Thoracic aorta (tissue), 2 donors: ENCODE results near the gene MRPL55. TPM values are rescaled to one million over a fixed set of nuclear protein-coding genes. Genes with fewer than 3 reads are reported as not detected.

Experiments
- ATAC-seq: fragments of 150-250 bp; one replicate; pipeline ENCODE4 v1.8.0; 2017; ENCODE audit warnings: low read depth; ENCODE audit not compliant: insufficient number of reproducible peaks, low FRiP score
- DNase-seq: peaks from one replicate; pipeline ENCODE4 v3.0.0-alpha.2; 2020; ENCODE audit warnings: low spot score
- H3K27ac ChIP-seq, 2 donors: fragments of 200-600 bp; sonication (generic); 1 replicate in 1 of 2; 2 replicates in 1 of 2; pipeline ENCODE4 v1.5.1; 2016; ENCODE audit warnings: mild to moderate bottlenecking in 2 of 2, moderate library complexity in 2 of 2
- H3K27me3 ChIP-seq: fragments of 200-600 bp; sonication (generic); replicated peaks from 2 replicates; pipeline ENCODE4 v1.6.0; 2016; ENCODE audit warnings: mild to moderate bottlenecking; ENCODE audit not compliant: insufficient read depth
- H3K36me3 ChIP-seq: fragments of 200-600 bp; sonication (generic); one replicate; pipeline ENCODE4 v1.5.1; 2016
- H3K4me1 ChIP-seq, 2 donors: fragments of 200-600 bp; sonication (generic); 1 replicate in 1 of 2; 2 replicates in 1 of 2; pipeline versions ENCODE4 v1.5.1 to v1.6.0; 2016; ENCODE audit warnings: low read depth in 2 of 2, mild to moderate bottlenecking in 1 of 2; ENCODE audit not compliant: control insufficient read depth in 1 of 2
- H3K4me3 ChIP-seq: fragments of 200-600 bp; sonication (generic); 2 replicates; pipeline ENCODE4 v1.5.1; 2016; ENCODE audit warnings: mild to moderate bottlenecking
- H3K9me3 ChIP-seq: fragments of 200-600 bp; sonication (generic); 2 replicates; pipeline ENCODE4 v1.5.1; 2016
- total RNA-seq, 2 donors: library from RNA; depleted of rRNA; stranded (reverse); fragments of >200 nt; gene quantifications; one replicate each; pipeline versions ENCODE4 v1.1.0 to v1.2.3, GENCODE V29; 2016
- TF ChIP-seq, protein P1 (sequence below): fragments of 200-600 bp; sonication (generic); IDR thresholded peaks from one replicate; pipeline ENCODE4 v1.5.1; 2019; ENCODE audit warnings: antibody characterized with exemption

The MRPL55 gene
- total RNA-seq, 2 donors from 2014 or later: 32.4 to 79.3 TPM

DNA sequence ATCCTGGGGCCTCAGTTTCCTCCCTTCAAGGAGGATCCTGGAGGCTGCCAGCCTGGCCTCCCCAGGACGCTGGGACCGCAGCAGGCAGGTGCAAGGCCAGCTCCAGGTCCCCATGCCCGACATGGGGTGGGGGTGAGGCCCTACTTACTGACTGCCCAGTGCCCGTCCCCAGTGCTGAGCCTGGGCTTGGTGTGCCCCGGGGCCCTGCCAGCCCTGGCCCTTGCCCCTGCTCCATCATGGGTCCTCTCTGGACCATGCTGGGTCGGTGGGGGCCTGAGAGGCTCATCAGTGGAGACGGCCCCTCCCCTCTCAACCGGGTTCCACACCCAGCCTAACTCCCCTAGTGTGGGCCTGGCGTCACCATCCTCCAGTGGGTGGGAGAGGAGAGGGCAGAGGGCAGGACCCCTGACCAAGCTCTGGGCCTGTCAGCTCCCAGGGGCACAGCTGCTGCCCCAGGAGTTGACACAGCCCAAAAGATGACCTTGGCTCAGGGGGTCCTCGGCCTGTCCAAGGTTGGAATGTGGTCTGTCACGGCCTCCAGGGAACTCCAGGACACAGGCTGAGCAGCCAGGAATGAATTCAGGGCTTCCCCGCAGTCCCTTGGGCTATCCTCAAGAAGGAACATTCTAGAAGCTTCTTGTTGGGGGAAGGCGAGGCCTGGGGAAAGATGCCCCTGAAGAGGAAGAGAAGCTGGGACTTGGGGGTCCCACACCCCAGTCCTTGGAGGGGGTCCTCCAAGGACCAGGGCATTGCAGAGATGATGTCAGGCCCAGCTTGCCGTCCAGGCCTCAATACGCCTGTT lies 44.2 kb downstream of the MRPL55 start:
- peaks cover 19% of the 10 kb centered on the region for H3K27me3 ChIP-seq
- no peaks in the 10 kb centered on the region for H3K36me3 ChIP-seq
- DNase-seq (no peak), ATAC-seq (no peak)
- H3K4me3 ChIP-seq: no peak overlapping the region
- H3K4me1 ChIP-seq: peaks cover 0 to 8% of the 10 kb centered on the region in 2 donors
- H3K9me3 ChIP-seq: no peaks in the 10 kb centered on the region
- no peak overlapping the region for H3K27ac ChIP-seq
- TF ChIP-seq, protein P1, sequence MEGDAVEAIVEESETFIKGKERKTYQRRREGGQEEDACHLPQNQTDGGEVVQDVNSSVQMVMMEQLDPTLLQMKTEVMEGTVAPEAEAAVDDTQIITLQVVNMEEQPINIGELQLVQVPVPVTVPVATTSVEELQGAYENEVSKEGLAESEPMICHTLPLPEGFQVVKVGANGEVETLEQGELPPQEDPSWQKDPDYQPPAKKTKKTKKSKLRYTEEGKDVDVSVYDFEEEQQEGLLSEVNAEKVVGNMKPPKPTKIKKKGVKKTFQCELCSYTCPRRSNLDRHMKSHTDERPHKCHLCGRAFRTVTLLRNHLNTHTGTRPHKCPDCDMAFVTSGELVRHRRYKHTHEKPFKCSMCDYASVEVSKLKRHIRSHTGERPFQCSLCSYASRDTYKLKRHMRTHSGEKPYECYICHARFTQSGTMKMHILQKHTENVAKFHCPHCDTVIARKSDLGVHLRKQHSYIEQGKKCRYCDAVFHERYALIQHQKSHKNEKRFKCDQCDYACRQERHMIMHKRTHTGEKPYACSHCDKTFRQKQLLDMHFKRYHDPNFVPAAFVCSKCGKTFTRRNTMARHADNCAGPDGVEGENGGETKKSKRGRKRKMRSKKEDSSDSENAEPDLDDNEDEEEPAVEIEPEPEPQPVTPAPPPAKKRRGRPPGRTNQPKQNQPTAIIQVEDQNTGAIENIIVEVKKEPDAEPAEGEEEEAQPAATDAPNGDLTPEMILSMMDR: no peak

DNA sequence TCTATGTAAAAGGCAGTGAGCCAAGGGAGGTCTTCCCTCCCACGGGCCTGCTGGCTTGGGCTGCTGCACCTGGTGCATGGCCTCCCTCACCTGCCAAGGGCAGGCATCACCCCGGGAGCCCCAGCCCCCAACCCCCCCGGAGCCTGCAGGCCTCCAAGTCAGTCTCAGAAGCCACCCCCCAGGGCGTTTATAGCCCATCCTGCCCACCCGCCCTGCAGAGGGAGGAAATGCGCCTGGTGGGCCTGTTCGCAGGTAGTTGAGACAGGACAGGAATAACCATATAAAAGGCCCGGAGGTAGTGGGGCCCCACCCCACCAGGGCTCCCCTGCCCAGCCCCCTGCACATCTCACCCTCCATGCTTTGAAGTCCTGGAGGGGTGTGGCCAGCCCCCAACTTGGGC lies 44.8 kb downstream of the MRPL55 start:
- no peaks in the 10 kb centered on the region for H3K9me3 ChIP-seq

GRCh38 chr1:228063251-228064191 lies 45.6 kb downstream of the MRPL55 start:
- Histone ChIP-seq H3K36me3 (no peaks in the 10 kb centered on the region), H3K4me1 (peaks cover 0 to 10% of the 10 kb centered on the region in 2 donors), H3K9me3 (no peaks in the 10 kb centered on the region), H3K4me3 (no peak overlapping the region), H3K27ac (no peak overlapping the region), H3K27me3 (peaks cover 25% of the 10 kb centered on the region)
- no peak for DNase-seq
- no peak for ATAC-seq
- TF ChIP-seq, protein P1: no peak

More for the DNA sequence above, 44.8 kb downstream of the MRPL55 start:
- TF ChIP-seq, protein P1: no peak
- no peak for DNase-seq
- Histone ChIP-seq H3K27me3 (peaks cover 24% of the 10 kb centered on the region), H3K36me3 (no peaks in the 10 kb centered on the region), H3K27ac (no peak overlapping the region), H3K4me3 (no peak overlapping the region), H3K4me1 (peaks cover 0 to 10% of the 10 kb centered on the region in 2 donors)
- no peak for ATAC-seq

- TF ChIP-seq, protein P1: no peak
- DNase-seq (no peak), ATAC-seq (no peak)
- Histone ChIP-seq H3K9me3 (no peaks in the 10 kb centered on the region), H3K4me1 (peaks cover 0 to 10% of the 10 kb centered on the region in 2 donors), H3K27ac (no peak overlapping the region), H3K27me3 (peaks cover 25% of the 10 kb centered on the region), H3K4me3 (no peak overlapping the region), H3K36me3 (no peaks in the 10 kb centered on the region)
These were observed 46.3 kb downstream of the MRPL55 start for GRCh38 chr1:228062812-228063211.
